PFSK-1 (cell line): ENCODE results near the gene SIAE.

Source experiments
- FOXP2 ChIP-seq: optimal IDR thresholded peaks from 2 replicates; pipeline ENCODE3; 2011; ENCODE audit warnings: borderline replicate concordance, control low read depth, inconsistent platforms; ENCODE audit not compliant: insufficient read depth; ENCODE audit errors: extremely low read length, extremely low read depth
- POLR2AphosphoS5 ChIP-seq: IDR thresholded peaks from 2 replicates; pipeline ENCODE4 v1.6.1; 2012; ENCODE audit warnings: low read depth, mild to moderate bottlenecking, control low read depth, low read length, moderate library complexity
- SIN3A ChIP-seq: IDR thresholded peaks from 2 replicates; pipeline ENCODE4 v1.6.1; 2012; ENCODE audit warnings: mild to moderate bottlenecking, low read length, moderate library complexity, borderline replicate concordance; ENCODE audit not compliant: insufficient read depth
- TAF1 ChIP-seq: IDR thresholded peaks from 2 replicates; pipeline ENCODE4 v1.6.1; 2012; ENCODE audit warnings: low read length, control low read depth, borderline replicate concordance; ENCODE audit not compliant: insufficient read depth
- TF ChIP-seq, protein P1 (sequence below), 2 experiments: IDR thresholded peaks; 2 replicates each; pipeline versions ENCODE4 v1.6.1 to v1.8.0; 2011 to 2012; ENCODE audit warnings: low read depth in 2 of 2, low read length in 2 of 2, control low read depth in 1 of 2, inconsistent platforms in 1 of 2, mild to moderate bottlenecking in 1 of 2, moderate library complexity in 1 of 2; ENCODE audit not compliant: insufficient read depth in 1 of 2

The SIAE gene

DNA sequence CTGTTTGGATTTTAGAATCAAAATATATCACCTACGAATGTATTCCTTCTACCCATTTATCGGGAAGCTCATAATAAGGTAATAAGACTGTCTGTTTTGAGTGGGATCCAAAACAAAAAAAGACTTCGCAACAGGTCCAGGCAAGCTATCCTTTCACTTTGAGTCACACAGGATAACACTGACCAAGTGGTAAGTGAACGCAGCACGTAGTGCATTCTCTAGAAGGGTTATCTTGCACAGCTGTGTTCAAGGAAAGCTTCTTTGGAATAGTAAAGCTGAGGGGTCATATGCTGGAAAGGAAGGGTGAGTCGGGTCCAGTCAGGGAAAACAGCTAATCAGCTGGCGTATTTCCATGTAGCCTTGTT is 43.9 kb upstream of the SIAE start:
- TF ChIP-seq SIN3A = no peak
- TF ChIP-seq, protein P1, sequence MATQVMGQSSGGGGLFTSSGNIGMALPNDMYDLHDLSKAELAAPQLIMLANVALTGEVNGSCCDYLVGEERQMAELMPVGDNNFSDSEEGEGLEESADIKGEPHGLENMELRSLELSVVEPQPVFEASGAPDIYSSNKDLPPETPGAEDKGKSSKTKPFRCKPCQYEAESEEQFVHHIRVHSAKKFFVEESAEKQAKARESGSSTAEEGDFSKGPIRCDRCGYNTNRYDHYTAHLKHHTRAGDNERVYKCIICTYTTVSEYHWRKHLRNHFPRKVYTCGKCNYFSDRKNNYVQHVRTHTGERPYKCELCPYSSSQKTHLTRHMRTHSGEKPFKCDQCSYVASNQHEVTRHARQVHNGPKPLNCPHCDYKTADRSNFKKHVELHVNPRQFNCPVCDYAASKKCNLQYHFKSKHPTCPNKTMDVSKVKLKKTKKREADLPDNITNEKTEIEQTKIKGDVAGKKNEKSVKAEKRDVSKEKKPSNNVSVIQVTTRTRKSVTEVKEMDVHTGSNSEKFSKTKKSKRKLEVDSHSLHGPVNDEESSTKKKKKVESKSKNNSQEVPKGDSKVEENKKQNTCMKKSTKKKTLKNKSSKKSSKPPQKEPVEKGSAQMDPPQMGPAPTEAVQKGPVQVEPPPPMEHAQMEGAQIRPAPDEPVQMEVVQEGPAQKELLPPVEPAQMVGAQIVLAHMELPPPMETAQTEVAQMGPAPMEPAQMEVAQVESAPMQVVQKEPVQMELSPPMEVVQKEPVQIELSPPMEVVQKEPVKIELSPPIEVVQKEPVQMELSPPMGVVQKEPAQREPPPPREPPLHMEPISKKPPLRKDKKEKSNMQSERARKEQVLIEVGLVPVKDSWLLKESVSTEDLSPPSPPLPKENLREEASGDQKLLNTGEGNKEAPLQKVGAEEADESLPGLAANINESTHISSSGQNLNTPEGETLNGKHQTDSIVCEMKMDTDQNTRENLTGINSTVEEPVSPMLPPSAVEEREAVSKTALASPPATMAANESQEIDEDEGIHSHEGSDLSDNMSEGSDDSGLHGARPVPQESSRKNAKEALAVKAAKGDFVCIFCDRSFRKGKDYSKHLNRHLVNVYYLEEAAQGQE (IDR thresholded peaks at IDR 0.05; ENCODE audit: insufficient read depth in 1 of 2, low read depth in 2 of 2, low read length in 2 of 2) = no peak
- no peak for TF ChIP-seq FOXP2
- no peak for TF ChIP-seq TAF1
- no peak for TF ChIP-seq POLR2AphosphoS5

GRCh38 chr11:124716591-124716990 is 43.1 kb upstream of the SIAE start:
- TF ChIP-seq SIN3A = no peak
- no peak for TF ChIP-seq TAF1
- no peak for TF ChIP-seq FOXP2
- TF ChIP-seq, protein P1 (IDR thresholded peaks at IDR 0.05; ENCODE audit: insufficient read depth in 1 of 2, low read depth in 2 of 2, low read length in 2 of 2) = no peak
- no peak for TF ChIP-seq POLR2AphosphoS5

DNA sequence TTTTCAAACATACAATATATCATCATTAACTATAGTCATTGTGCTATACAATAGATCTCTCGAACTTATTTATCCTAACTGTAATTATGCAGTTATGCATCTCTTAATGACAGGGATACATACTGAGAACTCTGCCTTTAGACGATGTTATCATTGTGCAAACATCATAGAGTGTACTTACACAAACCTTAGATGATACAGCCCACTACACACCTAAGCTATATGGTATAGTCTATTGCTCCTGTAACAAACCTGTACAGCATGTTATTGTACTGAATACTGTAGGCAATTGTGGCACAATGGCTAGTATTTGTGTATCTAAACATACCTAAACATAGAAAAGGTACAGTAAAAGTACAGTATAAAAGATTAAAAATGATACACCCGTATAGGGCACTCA is 38.9 kb upstream of the SIAE start:
- TF ChIP-seq TAF1 (no peak), SIN3A (no peak), FOXP2 (no peak), POLR2AphosphoS5 (no peak)
- TF ChIP-seq, protein P1 (IDR thresholded peaks at IDR 0.05; ENCODE audit: insufficient read depth in 1 of 2, low read depth in 2 of 2, low read length in 2 of 2) = no peak

- TF ChIP-seq, protein P1 (IDR thresholded peaks at IDR 0.05; ENCODE audit: insufficient read depth in 1 of 2, low read depth in 2 of 2, low read length in 2 of 2) = no peak
- no peak for TF ChIP-seq FOXP2
- TF ChIP-seq TAF1 = no peak
- TF ChIP-seq POLR2AphosphoS5 = no peak
- no peak for TF ChIP-seq SIN3A
These were observed 34.3 kb upstream of the SIAE start for GRCh38 chr11:124707829-124708228.

- TF ChIP-seq, protein P1 (IDR thresholded peaks at IDR 0.05; ENCODE audit: insufficient read depth in 1 of 2, low read depth in 2 of 2, low read length in 2 of 2) = no peak
- TF ChIP-seq TAF1 (no peak), SIN3A (no peak), FOXP2 (no peak)
These were observed 26.5 kb upstream of the SIAE start for GRCh38 chr11:124700028-124700427.
